GM19455 (cell line): ENCODE measurements around the gene STEAP3.

Experiments used
- ATAC-seq: cut with Tn5 transposase; IDR thresholded peaks from one replicate; pipeline ENCODE4 v1.9.1; 2021; ENCODE audit not compliant: unreplicated experiment

Gene STEAP3

DNA sequence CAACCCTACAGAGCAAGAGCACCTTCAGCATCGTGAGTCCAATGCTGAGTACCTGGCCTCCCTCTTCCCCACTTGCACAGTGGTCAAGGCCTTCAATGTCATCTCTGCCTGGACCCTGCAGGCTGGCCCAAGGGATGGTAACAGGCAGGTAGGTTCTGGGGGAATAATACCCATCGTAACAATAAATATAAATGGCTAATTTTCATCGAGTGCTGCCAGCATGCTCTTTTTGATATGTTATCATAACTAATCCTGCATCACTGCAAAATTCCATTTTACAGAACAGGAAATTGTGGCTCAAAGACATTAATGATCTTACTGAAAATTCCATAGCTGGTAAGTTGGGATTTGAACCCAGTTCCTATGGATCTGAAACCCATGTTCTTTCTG, 22.2 kb downstream of the STEAP3 start:
- ATAC-seq: no peak

DNA sequence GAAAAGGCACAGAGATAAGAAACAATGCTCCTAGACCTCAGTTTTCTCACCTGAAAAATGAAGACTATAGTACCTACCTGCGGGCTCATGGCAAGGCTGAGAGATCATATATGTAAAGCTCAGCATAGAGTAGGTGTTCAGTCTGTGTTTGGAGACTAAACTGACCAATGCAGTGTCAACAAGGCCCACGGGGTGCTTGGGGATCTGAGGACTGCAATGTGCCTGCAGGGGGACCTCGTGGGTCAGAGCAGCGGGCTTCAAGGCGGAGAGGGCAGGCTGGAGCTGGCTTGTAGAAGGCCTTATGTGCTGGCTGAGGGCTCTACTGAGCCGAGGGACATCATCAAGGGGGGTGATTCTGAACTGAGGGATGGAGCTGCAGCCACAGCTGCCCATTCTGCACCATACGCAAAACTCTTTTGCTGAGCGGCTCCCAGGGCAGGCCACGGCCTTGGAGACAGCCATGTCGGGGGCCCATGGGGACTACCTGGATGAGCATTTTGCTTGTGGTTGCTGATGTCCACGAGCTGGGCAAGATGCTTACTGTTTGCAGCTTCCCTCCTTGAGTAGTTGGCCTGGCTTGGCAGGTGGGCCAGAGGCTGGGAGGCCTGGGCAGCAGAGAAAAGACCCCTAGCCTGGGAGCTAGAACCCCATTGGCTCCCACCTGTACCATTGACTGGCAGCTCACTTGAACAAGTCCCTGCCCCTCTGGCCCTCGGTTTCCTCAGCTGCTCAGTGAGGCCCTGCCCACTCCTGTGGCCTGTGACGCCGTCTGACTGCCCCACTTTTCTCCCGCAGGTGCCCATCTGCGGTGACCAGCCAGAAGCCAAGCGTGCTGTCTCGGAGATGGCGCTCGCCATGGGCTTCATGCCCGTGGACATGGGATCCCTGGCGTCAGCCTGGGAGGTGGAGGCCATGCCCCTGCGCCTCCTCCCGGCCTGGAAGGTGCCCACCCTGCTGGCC, 23.5 kb downstream of the STEAP3 start:
- ATAC-seq: no peak

DNA sequence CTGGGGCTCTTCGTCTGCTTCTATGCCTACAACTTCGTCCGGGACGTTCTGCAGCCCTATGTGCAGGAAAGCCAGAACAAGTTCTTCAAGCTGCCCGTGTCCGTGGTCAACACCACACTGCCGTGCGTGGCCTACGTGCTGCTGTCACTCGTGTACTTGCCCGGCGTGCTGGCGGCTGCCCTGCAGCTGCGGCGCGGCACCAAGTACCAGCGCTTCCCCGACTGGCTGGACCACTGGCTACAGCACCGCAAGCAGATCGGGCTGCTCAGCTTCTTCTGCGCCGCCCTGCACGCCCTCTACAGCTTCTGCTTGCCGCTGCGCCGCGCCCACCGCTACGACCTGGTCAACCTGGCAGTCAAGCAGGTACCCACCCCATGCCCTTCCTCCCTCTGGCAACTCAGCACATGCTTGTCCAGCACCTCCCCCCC, 24.2 kb downstream of the STEAP3 start:
- no peak for ATAC-seq

DNA sequence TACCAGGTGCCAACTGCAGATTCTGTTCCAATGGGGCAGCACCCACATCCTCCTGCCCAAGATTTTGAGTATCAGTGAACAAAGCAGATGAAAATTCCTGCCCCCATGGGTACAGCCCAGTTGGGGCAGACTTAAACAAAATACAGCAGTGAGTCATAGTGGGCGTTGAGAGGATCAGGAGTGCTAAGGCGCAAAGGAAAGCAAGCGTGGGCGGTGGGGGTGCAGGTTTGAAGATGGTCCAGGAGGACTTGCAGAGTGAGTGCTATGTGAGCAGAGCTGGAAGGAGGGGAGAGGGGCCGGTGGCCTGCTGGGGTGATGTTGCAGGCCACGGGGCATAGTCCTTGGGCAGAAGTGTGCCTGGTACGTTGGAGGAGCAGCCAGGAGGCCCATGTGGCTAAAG, 24.7 kb downstream of the STEAP3 start:
- ATAC-seq: no peak

DNA sequence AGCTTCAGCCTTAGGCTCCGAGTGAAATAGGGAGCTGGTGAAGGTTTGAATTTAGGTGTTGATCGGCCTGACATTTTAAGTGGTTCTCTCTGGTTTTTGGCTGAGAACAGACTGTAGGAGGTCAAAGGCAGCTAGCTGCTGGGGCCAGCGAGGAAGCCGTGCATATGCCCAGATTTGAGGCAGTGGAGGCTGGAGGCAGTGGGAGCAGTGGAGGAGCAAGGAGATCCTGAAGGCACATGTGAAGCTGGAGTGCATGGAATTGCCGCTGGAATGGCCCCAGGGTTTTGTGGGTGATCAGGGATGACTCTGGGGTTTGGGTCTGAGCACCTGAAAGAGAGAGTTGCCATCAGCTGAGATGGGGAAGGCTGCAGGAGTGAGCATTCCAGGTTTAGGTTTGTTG, 25.1 kb downstream of the STEAP3 start:
- no peak for ATAC-seq

DNA sequence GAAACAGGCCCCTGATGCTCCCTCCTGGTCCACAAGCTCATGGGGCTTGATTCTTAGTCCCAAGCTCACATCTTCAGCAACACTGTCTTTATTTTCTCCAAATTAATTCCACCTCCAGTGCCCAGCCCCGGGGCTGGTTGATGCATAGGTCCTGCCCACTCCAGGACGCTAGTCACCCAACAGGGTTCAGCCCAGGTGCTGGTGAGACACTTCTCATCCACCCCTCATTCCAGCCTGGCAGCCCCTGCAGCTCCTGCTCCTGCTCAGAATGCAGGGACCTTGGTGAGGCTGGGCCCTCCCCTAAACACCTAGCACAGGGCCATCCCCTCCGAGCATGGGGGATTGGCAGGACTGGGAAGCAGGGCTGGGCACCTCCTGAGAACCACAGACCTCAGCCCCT, 25.7 kb downstream of the STEAP3 start:
- ATAC-seq: no peak

DNA sequence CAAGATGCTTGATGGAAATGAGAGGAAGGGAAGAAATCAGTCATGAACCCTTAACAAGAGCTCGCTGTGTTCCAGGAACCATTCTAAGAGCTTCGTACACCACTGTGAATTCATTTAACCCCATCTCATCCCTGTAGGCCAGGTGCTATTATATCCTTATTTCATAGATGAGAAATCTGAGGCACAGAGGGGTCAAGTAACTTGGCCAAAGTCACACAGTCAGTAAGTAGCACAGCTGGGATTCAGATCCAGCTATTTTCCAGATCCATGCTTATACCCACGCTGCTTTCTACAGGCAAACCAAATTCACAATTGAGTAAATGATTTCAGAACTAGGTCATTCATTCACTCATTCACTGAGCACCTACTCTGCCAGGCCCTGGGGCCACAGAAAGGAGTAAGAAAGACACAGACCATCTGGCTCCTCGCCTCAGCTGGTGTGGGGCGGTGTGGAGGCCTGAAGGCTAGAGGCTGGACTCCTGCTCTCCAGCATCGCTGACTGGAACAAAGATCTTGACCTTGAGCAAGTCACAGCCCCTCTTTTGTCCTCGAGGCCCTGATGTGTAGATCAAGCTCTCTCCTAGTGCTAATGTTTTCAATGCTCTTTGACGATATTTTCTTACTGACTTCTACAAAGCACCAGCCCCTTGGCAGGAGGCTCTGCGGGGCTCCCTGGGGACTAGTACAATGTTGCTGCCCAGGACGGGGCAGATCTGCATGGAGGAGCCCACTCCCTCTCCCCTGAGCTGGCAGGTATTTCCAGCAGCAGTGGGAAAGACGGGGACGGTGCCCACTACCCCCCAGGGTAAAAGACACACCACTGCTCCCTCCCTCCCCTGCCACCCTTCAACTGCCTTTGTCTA, 26.5 kb downstream of the STEAP3 start:
- no peak for ATAC-seq

DNA sequence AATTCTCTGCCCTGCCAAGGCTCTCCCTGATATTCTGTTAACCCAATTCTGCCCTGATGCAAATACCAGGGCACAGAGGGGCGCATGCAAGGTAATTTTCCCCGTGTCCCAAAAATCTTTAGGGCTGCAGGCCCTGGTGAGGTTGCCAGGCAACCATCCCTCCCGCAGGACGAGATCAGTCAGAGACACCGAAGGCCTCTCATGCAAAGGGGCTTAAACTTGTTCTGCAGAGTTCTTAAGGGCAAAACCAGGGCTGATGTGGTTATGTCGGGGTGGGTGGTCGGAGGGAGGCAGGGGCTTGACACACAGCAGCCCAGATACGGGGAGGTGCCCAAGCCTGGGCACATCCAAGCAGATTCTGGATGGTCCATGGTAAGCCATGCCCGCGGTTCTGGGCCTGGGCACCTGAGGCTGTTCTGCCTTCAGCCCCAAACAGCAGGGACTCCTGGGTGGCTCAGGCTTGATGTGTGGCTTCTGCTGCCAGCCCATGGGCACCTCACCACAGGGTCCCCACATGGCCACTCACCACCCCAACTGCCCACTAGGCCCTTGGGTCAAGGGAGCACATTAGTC, 27.2 kb downstream of the STEAP3 start:
- ATAC-seq: no peak

DNA sequence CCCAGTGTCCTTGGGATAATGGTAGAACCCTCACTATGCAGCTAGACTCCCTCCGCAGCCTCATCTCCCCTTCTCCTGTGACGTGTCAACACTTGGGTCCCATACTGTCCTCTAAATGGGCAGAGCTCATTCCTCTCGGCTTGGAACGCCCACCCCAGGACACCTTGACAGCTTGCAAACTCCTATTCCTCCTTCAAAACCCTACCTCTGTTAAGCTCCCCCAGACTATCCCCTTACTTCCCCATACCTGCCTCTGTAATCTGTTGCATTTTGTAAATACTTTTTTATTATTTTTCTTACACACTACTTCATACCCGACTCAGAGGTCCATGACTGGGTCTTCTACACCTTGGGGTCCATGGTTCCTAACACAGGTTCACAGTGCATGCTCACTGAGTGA, 28.0 kb downstream of the STEAP3 start:
- ATAC-seq: no peak

DNA sequence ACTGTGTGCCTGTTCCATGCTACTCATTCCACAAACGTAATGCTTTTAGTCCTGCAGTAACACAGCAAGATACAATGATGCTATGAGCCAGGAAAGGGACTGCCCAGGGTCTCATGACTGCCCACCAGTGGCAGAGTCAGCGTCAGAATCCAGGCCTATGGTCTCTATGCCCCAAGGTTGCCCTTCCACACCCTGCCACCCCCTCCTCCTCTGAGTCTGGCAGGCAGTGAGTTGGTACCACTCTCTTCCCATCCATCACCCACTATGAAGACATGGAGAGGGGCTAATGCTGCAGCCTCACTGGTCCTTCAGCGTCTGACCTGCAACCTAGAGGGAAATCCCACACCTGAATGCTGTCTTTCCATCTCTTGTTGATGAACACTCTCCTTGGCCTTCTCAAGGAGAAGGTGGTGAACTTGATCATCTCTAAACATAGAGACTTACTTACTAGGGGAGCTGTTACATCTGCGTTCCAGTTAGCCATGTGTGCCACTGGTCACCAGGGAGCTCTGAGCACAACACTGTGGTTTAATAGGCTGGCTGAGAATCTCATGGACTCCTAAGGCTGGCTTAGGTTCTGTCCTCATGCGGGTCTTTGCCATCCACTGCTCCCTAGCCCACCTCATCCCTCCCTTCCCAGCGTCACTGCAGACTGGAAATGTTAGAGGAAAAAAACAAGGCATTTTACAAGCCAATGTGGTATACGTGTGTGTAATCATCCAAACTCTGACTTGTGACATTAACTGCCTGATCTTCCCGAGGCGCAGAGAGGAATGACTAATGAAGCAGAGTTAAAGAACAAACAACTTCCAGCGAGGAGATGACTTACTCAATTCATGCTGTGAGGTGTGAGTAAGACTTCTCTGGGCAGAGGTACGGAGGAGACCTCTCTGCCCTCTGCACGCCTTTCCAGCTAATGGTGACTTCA, 28.8 kb downstream of the STEAP3 start:
- ATAC-seq: no peak

DNA sequence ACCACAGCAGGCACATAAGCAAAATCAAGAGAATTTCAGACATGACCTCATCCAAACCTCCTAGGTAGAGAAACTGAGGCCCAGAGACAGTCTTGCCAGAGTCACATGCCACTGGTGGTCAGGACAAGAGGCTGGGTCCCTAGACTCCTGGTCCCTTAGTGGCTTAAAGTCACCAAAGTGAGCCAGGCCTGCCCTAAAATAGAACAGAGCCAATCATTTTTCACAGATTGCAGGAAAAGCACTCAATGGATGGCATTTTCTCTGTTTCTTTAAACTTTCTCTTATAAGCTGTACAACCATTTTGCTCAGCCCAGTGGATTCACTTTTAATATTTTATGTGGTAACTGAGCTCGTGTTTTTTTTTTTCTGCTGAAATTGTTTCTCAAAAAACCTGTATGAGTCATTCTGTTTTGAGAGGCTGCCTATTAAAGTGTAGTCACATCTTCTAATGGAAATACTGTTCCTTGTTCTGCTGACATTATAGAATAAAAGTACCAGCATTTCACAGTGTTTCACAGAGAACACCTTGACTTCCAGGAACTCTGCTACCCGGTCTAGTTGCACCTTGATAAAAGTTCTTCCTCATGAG, 29.6 kb downstream of the STEAP3 start:
- ATAC-seq: no peak

DNA sequence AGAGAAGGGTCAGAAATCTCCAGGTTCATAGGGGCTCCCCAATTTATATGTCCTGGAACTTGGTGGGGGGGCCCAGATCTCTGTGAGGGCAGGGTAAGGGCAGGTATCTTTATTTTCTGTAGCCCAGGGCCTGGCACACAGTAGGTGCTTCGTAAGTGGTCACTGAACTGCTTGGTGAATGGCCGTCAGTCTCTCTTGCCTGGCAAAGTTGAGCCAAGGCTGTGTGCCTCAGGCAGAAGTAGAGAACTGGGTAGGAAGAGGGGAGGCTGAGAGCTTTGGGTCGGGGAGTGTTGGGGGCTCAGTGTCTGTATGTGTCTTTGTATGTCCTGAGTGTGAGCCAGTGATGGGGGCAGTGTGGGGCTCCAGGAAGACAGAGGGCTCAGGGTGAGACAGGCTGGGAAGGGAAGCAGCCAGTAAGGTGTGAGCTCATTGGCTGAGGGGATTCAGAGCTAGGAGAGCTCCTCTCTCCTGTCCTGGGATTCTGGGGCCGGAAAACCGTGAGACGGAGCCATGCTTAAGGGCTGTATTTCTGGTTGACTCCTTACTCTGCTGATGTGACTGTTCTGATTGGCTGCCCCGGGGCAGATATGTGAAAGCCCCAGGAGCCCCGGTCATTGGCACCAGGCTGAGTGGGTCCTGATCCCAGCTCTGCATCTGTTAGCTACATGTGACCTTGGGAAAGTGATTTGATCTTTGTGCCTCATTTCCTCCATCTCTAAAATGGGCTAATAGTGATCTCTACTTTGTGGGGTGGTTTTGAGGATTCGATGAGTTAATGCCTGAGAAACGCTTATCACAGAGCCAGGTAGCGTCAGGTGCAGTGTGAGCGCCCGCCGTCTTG, 30.3 kb downstream of the STEAP3 start:
- ATAC-seq: no peak

DNA sequence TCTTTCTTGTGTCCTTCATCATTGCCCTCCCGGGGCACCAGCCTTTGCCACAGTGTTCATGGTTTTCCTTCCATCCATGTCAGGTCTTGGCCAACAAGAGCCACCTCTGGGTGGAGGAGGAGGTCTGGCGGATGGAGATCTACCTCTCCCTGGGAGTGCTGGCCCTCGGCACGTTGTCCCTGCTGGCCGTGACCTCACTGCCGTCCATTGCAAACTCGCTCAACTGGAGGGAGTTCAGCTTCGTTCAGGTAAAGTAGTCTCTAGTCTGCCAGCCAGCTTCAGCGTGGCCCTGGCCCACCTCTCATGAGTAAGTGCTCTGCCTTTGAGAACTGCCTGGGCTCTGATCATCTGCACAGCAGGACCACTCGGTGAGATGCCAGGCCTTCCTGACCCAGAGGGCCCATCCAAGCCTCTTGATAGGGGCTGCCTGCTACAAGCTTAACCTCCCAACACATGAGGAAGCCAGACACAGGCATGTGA, 31.0 kb downstream of the STEAP3 start:
- ATAC-seq: no peak

DNA sequence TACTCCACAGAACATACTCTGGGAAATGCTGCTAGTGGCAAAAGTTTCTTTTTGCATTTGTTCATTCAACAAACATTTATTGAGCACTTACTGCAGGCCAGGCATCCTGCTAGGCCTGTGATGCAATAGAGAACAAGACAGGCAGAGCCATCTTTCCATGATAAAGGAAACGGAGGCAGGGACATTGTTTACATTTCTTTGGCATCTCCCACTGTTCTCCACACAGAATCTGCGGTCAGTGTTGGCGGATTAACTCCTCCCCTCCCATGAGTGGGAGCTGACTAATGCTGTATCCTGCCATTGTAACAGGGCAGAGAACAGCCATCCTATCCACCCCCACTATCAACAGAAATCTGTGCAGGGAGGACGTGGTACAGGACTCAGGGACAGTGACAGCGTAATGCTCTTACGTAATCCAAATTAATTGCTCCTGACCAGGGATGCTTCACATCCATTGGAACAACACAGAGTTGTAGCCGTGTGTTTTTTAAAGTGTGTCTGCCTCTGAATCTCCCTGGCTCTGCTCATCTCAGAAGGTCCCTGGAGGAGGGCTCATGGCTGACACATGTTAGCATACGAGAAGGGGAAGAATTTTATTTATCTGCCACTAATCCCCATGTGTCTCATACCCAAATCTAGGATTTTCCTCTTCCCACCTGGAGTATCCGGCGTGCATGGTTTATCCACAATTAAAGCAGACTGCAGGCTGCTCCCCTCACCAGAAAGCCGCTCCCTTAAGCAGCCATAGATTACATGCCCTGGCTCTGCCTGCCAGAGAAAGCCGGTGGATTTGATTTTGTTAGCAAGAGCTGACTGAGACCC, 32.3 kb downstream of the STEAP3 start:
- no peak for ATAC-seq

DNA sequence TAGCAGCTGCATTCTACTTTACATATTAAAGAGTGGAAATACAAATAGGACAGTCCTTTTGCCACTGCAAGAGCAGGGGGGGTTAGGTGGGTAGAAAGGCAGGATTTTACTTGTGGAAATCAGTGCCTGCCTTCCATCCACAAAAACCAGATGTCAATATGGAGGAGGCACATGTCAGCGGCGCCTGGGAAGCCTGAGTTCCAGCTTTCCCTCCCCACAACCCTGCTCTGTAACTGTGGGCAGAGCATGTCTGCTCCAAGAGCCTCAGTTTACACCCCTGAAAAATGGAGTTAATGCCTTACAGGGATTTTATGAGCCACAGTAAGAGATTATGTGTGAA, 32.9 kb downstream of the STEAP3 start:
- ATAC-seq: no peak

DNA sequence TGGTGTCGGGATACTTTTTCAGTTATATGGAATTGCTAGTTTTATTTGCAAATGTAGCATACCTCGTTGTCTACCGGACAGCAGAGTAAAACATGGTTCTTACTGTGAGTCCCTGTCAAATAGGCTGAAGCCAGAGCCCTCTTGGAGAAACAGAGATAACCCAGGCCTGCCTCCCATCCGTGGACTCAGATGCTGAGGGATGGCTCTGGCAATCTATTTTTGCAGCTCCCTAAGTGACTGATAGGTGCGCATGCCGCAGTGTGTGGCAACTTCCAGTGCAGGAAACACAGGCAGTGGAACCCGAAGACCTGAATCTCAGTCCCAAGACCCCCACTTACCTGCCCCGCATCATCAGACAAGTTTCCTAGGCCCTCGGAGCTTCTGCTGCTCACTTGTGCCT, 33.6 kb downstream of the STEAP3 start:
- ATAC-seq: no peak

DNA sequence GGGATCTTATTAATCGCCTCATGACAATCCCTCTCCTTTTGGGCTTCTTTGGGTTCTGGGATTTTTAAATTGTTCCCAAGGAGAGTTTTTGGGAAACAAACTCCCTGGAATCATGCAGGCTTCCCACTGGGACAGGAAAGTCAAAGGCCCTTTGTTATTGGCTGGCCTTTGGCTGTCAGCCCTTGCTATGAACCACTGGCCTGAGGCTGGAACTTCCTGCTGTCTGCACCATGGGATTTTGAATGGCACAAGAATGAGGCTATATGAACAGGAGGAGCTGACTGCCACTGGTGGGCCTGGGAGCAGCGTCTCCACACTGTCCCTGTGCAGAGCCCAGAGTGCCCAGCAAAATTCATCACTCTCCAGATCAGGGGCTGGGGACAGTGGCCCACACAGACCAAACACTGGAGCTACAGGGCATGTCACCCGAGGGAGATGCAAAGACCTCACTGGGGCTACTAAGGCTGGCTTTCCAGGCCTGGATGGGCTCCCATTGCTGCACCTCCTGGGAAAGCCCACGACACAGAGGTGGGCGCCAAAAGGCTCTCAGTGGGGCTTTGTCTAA, 35.7 kb downstream of the STEAP3 start:
- no peak for ATAC-seq
